NCI-H446 treated with DMSO at 0.1 percent for 48 hours (cell line): Measurements from ENCODE around the gene CRISP2.
"Not testable (repeated sequence)": the region's sequence is repeated elsewhere in the genome, so short reads cannot be mapped to it uniquely, and the experiment has no call there.

Experiments
- DNase-seq: peaks from one replicate; lab custom pipeline; 2025; lab: John Stamatoyannopoulos, UW

The CRISP2 gene, protein sequence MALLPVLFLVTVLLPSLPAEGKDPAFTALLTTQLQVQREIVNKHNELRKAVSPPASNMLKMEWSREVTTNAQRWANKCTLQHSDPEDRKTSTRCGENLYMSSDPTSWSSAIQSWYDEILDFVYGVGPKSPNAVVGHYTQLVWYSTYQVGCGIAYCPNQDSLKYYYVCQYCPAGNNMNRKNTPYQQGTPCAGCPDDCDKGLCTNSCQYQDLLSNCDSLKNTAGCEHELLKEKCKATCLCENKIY

DNA sequence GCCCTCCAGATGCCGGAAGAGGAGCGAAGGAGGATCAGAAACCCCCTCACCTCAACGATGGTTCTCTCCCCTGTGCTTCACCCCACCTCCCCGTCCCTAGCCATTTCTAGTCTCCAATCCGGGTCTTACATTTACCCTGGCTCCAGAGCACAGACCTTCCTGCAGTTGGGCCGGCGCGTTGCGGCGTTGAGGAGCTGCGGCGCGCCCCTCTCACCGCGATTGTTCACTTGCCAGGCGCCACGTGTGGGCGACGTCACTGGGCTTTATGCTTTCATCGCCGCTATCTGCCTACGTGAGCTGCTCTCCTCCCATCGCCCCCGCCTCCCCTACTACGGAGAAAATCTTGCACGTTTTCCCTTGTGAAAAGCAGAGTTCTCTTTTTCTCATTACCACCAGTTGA, at the start of gene CRISP2:
CRISP2 (minus strand) TSS at position 198 of the 400 bp plus-strand sequence. CDS start 4,347 bp downstream, outside the sequence.
- no peak for DNase-seq

DNA sequence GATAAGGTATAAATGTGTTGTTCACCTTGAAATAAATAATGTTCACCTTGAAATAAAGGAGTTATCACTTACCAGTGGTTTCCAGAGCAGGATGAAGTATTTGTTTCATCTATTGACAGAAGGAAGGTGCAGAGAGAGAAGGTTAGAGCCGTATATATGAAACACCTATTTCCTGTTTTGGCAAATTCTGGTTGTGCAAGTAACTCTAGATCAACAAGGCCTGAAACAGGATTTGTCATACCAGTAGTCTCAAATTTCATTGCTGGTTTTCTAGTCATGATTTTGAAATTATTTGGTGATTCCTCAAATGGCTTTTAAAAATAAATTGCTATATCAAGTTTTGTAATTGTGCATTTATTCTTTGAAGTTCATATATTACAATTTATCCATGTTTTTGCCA, 30.9 kb upstream of the CRISP2 start, which contains the start of gene CRISP3:
CRISP3 (minus strand) TSS at position 130 of the 400 bp plus-strand sequence; CDS start at position 109, 21 bp downstream.
- no peak for DNase-seq

DNA sequence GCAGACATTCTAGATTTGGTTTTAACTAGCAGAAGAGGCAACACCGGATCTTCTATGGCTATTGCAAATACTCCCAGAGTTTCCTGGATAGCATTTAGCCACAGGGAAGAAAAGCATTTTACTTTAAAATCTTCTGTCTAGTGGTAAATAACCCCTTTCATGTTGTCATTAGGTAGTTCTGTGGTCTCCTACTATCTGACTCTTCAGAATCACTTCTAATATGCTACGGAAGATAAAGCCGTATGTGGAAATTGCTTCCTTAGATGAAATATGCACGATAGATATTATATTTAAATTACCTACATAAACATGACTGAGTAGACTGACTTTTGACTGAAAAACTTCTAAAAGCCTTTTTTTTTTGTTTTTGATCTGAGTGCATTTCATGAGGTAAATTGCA, 30.1 kb upstream of the CRISP2 start:
- DNase-seq = no peak

DNA sequence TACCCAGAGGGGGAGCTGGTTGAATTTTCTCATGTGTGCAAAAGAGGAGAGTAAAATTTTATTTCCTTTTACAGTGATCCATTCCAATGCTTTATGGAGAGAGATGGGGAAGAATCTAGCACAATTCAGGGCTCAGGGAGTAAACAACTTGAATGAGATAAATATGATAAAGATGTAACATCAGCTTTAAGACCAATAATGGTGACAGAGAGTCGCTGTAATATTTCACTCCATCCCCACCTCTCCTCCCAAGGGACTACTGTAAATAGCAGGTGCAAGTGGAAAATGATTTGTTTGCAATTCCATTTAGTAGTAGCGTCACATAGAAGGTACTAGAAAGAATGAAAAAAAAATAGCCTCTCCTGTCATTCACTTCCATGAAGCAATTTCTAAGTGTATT, 26.1 kb upstream of the CRISP2 start:
- no peak for DNase-seq

DNA sequence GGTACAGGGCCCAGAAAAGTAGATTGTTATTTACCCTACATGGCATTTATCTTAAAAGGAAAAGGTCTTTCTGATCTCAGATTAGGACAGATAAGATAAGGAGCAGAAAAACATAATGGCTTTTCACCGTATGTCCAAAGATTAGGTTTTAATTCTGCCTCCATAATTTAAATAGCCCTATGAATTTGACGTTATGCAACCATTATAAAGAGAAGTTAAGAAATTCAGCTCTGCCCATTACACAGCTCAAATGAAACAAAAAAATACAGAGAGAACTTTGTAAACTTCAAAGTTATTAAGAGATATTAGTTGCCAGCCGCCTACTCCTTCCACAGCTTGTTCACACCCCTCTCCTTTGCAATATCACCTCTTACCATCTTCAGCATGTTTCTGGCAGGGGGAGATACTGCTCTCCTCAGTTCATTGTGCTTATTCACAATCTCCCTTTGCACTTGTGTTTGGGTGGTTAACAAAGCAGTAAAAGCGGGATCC, 22.7 kb upstream of the CRISP2 start:
- DNase-seq = no peak

DNA sequence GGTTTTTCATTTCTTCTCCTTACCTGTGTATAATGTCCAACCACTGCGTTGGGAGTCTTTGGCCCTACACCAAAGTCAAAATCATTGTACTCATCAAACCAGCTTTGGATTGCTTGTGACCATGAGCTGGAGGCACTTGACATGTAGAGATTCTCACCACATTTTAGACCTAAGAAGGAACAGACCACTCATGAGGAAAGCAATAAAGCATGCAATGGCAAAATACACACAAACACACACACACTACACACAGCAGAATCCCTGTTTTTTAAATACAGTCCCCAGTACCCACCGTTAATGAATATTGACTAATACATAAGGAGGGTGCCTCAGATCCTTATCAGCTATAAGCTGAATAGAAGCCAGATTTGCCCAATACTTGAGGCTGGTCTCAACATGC, 20.3 kb upstream of the CRISP2 start:
- DNase-seq = no peak

DNA sequence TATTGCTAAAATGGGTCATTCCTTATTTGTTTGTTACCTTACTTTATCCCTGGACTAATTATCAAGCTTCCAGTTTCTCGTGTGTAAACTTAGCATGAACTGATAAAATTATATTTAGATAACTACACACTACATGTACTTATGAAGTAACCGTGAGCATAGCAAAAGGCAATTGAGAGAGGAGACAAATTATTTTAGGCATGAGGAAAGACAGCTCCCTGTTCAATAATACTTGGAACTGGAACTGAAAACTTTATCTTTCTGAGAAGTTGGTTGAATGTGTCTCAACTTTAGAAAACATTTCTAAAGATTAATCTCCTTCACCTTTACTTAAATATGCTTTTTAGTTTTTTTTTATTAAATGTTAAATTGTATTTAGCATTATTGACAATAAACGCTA, 19.4 kb upstream of the CRISP2 start:
- DNase-seq = no peak

DNA sequence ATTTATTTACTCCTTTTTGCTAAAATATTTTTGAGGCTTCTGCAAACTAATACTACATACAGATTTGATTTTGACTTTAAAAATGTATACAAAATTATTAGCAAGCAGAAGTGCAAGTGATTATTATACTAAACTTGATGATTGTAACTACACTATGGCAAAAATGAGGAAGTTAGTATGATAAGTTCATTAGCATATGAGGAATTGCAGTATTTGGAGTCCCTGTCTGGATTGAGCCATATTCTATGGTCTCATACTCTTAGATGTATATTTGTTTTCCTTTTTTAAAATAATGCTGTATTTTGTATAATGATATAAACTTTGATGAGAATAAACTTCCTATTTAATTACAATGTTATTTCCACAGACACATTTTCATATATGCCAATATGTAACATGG, 16.9 kb upstream of the CRISP2 start:
- DNase-seq = no peak

DNA sequence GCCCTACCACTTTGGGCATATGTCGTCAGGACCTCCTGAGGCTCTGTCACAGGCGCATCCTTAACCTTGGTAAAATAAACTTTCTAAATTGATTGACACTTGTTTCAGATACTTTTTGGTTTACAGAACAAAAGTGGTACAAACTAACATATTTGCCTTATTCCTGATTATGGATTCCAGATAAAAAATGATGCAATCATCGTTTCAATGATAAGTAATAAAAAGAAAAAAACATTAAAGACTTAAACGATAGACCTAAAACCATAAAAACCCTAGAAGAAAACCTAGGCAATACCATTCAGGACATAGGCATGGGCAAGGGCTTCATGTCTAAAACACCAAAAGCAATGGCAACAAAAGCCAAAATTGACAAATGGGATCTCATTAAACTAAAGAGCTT, 10.6 kb upstream of the CRISP2 start:
- DNase-seq = not testable (repeated sequence)

DNA sequence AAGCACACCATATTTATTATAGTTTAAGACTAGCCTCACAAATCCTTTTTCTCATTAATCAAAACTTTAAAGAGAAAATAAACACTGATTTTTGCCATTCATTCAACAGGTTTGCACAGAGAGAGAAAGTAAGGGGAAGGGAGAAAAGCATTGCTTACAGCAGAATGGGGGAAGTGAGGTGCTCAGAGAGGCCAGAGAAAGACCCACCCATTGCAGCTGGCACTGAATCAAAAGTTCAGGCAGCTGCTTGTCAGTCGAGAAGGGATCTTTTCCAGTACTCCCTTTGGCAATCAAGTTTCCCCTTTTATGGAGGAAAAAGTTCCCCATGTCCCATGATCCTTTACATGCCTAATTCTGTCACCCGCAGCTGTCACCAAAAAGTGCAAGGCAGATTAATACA, 8.0 kb upstream of the CRISP2 start:
- DNase-seq = no peak

DNA sequence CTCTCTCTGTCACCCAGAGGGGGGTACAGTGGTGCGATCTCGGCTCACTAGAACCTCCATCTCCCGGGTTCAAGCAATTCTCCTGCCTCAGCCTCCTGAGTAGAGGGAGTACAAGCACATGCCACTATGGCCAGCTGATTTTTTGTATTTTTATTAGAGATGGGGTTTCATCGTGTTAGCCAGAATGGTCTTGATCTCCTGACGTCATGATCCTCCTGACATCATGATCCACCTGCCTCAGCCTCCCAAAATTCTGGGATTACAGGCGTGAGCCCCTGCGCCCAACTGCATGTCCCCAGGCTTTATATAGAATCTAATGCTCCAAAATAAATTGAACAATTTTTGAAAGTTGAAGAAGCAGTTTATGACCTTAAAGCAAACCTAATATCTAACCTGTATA, 7.0 kb upstream of the CRISP2 start:
- no peak for DNase-seq

DNA sequence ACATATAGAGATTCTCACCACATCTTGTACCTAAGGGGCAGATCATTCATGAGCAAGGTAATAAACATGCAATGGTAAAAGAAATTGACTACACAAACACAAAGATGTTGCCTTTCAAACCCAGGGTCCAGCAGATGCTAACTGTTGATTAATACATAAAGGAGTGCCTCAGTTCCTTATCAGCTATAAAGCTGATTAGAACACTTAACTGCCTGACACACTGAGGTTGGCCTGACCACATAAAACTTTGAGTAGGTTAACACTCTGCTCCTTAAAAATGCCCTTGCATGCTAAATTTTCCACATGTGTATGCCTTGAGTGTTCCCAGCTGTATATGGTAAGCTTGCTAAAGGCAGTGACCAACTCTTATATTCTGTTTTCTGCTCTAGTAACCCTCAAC, 14.9 kb downstream of the CRISP2 start:
- DNase-seq = no peak

DNA sequence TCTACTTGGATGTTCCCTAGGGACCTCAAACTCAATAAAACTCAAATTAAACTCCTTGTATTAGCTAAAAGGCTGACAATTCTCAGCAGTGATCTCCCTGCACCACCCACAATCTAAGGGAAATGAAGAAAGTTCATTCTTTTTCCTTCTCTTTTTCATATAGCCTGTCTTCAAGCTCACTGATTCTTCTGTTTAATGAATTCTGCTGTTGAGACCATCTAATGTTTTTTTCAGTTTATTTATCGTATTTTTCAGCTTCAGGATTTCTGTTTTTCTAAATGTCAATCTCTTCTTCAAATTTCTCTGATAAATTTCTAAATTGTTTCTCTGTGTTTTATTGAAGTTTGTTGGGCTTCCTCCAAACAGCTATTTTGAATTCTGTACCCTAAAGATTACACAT, 19.8 kb downstream of the CRISP2 start:
- DNase-seq = no peak

DNA sequence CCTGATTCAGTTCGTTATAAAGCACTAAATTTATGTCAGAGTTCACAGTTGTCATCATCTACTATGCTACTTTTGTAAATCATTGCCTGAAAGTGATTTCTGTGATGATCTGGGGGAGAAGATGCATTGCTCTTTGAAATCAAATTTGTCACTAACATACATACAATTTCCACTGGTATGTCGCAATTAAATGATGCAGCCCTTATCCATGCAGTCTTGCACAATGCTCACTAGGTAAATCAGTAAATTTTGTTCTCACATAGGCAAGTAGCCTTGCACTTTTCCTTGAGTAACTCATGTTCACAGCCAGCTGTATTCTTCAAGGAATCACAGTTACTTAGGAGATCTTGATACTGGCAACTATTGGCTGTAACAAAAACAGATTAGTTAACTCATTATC, 20.8 kb downstream of the CRISP2 start:
- DNase-seq = no peak

DNA sequence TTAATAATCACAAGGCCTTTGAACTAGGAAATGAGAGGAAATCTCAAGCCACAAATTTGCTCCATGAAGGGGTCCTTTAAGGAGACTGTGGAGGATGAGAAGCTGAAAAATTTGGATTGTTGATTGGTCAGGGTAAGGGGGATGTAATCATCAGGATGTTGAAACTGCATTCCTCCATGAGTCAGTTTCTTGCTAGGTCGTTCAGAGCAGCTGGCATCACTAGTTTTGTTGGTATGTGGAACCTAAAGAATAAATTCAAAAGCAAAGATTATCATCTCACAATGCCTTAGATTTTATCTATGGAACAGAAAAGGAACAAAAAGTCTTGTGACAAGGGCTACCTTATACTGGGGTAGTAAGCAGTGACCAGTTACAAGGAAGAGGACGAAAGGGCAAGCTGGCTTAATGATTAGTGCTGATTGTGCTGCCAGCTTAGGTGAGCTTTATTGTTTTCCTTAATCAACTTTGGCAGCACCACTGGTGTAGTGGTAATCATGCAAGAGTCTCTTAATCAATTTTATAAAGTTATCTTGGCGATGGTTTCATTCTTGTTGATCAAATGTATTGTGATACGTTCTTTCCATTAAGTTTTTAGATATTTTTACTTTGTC, 36.6 kb downstream of the CRISP2 start:
- DNase-seq = no peak

DNA sequence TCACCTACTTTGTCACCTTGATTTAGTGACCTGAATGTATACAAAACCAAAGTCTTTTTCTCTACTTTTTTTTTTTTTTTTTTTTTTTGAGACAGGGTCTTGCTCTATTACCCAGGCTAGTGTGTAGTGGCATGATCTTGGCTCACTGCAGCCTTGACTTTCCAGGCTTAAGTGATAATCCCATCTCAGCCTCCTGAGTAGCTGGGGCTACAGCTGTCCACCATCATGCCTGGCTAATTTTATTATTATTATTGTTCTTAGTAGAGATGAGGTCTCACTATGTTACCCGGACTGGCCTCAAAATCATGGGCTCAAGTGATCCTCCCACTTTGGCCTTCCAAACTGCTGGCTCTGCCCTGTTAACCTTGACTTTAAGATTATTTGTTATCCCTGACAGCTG, 37.5 kb downstream of the CRISP2 start:
- no peak for DNase-seq

DNA sequence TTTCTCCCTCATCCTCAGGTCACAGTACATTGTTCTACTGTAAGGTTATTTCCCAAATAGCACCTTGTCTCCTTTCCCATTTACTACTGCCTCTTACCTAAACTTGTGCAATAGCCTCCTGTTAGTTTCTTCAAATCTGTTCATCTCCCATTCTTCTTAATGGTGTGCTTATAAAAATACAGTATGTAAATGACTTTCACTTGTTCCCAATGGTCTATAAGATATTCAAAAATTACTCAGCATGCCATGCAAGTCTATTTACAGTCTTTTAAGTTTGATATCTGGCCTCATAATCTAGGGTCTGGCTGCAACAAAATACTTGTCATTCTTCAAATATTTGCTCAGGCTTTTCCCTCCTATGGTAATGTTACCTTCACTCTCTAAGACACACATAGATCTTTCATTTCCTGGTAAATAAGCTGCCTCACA, 45.2 kb downstream of the CRISP2 start:
- DNase-seq = no peak

DNA sequence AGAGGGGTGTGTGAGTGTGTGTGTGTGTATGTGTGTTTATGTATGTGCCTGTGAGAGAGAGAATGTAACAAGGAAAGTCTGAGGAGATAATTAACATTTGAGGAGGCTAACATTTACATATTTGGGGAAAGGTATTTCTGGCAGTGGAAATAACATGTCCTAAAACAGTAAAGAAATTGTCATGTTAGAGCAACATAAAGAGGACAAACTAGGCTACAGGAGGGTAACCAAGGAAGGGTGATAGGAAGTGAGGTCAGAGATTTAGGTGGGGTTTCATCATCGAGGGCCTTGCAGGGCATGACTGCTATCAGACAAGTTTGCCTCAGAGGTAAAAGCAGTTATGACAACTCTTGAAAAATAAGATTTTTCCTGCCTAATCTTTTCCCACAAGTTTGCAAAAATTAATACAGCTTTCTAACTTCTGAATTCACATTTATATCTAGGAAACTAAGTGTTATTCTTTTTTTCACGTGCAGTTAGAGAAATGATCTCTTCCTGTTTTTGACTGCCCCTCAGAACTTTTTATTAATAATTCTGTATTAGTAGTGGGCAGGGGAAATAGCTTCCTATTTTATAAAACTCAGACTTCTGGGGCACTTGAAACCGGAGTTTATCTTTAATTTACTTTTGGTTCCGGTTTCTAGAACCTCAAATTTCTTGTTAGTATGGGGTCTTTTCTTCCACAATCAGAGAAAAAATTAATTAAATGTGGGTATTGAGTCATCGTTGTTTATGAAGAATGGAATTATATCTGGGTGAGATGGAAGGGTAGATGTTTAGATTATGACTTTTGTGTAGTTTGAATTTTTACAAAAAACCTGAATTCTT, 46.2 kb downstream of the CRISP2 start:
- DNase-seq = no peak

DNA sequence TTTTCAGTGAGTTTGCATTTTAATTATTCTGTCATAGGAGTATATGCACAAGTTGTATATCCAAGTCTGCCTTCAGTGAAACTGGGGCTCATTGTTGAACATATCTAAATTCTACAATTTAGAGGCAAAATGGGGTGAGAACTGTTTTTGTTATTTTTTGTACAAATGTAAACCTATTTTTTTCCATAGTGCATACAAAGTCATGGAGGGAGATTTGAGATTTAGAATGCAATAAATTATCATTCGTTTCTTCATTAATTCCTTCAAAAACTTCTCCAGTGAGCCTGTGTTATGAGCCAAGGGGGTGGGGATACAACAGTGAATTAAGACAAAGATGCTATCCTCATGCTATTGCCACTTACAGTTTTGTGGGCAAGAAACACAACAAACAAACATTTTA, 46.9 kb downstream of the CRISP2 start:
- DNase-seq = no peak

DNA sequence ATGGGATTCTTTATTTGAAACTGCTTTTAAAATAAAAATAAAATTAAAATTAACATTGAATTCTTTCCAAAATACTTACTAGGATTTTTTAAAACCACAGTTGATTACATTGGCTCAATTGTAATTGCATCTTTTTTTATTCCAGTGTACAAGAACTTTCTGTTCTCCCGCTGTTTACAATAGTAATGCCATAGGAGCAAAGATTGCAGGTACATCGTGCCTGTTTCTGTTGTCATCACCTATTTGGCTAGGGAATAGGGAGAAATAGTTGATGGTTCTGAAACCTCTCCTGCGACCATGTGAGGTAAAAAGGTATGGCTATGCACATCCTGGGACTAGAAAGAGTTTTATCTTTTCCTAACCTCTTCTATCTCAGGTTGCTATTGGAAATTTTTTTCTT, 48.5 kb downstream of the CRISP2 start:
- no peak for DNase-seq

DNA sequence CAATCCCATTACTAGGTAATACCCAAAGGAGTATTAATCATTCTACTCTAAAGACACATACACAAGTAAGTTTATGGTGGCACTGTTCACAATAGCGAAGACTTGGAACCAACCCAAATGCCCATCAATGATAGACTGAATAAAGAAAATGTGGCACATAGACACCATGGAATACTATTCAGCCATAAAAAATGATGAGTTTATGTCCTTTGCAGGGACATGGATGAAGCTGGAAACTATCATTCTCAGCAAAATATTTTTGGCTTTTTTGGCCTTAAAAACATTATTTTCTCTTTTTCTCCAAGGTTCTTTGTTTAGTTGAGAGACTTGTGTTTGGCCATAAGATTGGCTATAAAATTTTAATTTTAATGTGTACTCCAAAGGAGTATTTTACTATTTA, 49.3 kb downstream of the CRISP2 start:
- not testable (repeated sequence) for DNase-seq

DNA sequence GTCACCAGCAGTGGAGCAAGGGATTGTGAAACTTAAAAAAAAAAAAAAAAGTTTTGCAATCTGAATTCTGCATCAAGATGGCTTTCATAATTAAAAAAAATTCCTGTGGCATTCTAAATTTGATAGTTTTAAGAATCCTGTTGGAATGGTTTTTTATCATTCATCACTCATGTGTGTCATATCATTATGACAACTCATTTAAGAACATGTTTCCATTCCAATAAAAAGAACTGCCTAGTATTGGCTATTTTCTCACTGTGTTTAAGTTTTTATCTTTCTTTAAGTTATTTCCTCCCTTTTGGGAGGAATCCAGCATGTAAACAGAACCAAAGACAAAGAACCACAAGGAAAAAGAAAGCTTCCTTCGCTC, 50.5 kb downstream of the CRISP2 start:
- no peak for DNase-seq
